ENCODE data around the gene ARHGAP8.
"Not testable (repeated sequence)": the region's sequence is repeated elsewhere in the genome, so short reads cannot be mapped to it uniquely, and the experiment has no call there.

ARHGAP8 gene

DNA sequence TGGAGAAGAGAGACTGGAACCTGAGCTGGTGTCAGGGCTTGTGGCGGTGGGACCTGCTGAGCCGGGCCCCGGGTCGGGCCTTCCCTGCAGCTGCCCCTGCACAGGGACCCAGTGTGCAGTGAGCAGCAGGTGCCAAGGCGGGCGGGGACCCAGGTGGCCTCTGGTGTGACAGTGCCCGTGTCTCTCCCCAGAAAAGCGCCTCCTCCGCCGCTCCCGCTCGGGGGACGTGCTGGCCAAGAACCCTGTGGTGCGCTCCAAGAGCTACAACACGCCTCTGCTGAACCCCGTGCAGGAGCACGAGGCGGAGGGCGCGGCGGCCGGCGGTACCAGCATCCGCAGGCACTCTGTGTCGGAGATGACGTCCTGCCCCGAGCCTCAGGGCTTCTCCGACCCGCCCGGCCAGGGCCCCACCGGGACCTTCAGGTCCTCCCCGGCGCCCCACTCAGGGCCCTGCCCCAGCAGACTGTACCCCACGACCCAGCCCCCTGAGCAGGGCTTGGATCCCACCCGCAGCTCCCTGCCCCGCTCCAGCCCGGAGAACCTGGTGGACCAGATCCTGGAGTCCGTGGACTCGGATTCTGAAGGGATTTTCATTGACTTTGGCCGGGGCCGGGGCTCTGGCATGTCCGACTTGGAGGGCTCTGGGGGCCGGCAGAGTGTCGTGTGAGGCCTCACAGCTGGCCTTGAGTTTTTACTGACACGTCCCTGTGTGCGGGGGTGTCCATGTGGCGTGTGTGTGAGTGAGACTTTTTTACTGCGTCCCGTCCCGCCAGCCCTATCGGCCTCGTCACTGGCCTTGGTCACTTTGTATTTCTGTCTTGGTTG, 15.6 kb upstream of the ARHGAP8 start:
- no peak overlapping the region for H3K4me3 ChIP-seq (ENCODE audit: low read length)
- no peak for DNase-seq (ENCODE audit: low read depth, low spot score)

DNA sequence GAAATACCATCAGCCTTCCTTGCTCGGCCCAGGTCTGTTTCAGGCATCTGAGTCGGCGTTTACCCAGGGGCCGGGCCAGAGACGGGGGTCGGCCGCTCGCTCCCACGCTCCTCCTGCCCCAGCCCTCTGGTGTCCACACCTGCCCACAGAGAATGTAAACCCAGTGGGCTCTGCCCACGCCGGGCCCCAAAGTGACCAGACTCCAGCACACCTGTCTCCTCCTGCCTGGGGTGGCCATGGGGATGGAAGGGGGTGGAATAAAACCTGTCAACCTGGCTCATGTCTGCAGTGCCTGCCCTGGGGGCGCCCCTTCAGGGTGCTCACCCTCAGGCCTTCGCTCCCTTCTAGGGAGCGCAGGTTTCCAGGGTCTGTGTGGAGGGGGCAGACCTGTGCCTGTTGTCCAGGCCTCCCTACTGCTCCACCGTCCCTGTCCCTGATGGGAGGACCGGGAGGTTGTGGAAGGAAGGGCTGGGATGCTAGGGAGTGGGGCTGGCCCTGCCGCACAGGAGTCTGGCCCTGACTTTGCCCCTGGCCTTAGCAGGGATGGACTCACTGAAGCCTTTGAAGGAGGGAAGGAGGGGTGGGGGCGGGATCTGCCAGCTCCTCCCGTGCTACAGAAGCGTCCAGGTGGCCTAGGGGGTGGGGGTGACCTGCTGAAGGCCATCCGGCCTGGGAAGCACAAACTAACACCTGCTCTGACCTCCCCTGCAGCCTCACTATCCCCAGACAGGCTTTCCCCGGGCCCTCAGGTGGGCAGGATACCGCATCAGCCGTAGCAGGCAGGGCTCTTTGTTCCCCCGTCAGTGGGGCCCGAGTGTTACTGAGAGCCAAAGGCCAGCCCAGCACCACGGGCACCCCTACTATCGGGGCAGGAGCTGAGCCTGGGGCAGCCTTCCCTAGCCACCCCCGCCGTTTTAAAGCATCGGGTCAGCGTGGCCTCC, 14.7 kb upstream of the ARHGAP8 start:
- no peak overlapping the region for H3K4me3 ChIP-seq (ENCODE audit: low read length)
- DNase-seq (ENCODE audit: low read depth, low spot score) = no peak

GRCh38 chr22:44738347-44738715, 14.0 kb upstream of the ARHGAP8 start:
- H3K4me3 ChIP-seq (ENCODE audit: low read length) = no peak overlapping the region
- no peak for DNase-seq (ENCODE audit: low read depth, low spot score)

- no peak for DNase-seq (ENCODE audit: low read depth, low spot score)
- no peak overlapping the region for H3K4me3 ChIP-seq (ENCODE audit: low read length)
These were observed 13.4 kb upstream of the ARHGAP8 start for GRCh38 chr22:44739024-44739423.

- not testable (repeated sequence) for DNase-seq (ENCODE audit: low read depth, low spot score); H3K4me3 ChIP-seq (ENCODE audit: low read length)
These were observed 12.7 kb upstream of the ARHGAP8 start for GRCh38 chr22:44739666-44740065.

- DNase-seq (ENCODE audit: low read depth, low spot score) = no peak
- no peak overlapping the region for H3K4me3 ChIP-seq (ENCODE audit: low read length)
These were observed 12.1 kb upstream of the ARHGAP8 start for GRCh38 chr22:44740307-44740706.

- no peak overlapping the region for H3K4me3 ChIP-seq (ENCODE audit: low read length)
- DNase-seq (ENCODE audit: low read depth, low spot score) = no peak
These were observed 10.4 kb upstream of the ARHGAP8 start for GRCh38 chr22:44741929-44742328.

DNA sequence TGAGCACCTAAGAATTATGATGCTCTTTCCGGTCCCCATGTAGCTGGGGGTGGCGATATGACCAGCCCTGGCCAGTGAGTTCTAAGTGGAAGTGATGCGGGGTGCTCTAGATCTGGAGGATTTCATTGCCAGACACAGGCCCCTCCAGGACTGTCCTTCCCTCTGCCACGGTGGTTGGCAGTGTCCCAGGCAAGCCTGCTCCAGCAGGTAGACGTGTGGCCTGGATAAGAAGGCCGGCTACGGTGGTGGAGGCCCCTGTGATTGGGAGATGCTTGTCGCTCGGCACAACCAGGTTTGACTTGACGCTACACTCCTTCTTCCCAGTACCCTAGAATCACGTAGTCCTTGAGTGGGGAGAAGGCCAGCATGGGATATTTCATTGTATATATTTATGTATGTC, 9.1 kb upstream of the ARHGAP8 start:
- H3K4me3 ChIP-seq (ENCODE audit: low read length) = no peak overlapping the region
- DNase-seq (ENCODE audit: low read depth, low spot score) = no peak

DNA sequence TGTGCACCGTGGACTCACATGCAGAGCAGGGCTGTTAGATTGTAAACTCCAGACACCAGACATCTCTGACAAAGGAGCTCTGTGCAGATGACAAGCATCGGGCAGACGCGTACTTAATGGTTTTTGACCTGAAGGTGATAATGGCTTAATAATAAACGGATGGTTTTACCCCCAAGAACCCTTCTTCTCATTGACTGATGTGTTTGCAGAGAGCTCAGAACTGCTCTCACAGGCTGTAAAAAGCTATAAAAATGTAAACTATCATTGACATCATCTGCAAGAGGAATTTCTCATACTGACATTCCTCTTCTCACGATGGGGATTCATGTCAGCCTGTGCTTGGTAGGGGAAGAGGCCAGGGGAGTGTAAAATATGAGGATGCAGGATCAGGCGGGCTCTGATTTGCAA, 8.6 kb upstream of the ARHGAP8 start:
- DNase-seq (ENCODE audit: low read depth, low spot score) = no peak
- H3K4me3 ChIP-seq (ENCODE audit: low read length) = no peak overlapping the region

- H3K4me3 ChIP-seq (ENCODE audit: low read length) = no peak overlapping the region
- DNase-seq (ENCODE audit: low read depth, low spot score) = no peak
These were observed 6.3 kb upstream of the ARHGAP8 start for GRCh38 chr22:44745853-44746789.

DNA sequence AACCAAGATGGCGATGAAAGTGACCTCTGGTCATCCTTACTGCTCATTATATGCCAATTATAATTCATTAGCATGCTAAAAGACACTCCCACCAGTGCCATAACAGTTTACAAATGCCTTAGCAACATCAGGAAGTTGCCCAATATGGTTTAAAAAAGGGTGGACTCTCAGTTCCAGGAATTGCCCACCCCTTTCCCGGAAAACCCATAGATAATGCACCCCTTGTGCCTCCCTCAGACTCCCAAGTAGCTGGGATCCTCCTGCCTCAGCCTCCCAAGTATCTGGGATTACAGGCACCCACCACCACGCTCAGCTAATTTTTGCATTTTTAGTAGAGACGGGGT, 4.6 kb upstream of the ARHGAP8 start:
- H3K4me3 ChIP-seq (ENCODE audit: low read length); DNase-seq (ENCODE audit: low read depth, low spot score): not testable (repeated sequence)

- no peak overlapping the region for H3K4me3 ChIP-seq (ENCODE audit: low read length)
- no peak for DNase-seq (ENCODE audit: low read depth, low spot score)
These were observed 3.9 kb upstream of the ARHGAP8 start for GRCh38 chr22:44748524-44748923.

GRCh38 chr22:44750481-44750880, 1.9 kb upstream of the ARHGAP8 start:
- H3K4me3 ChIP-seq (ENCODE audit: low read length) = no peak overlapping the region
- DNase-seq (ENCODE audit: low read depth, low spot score) = no peak

- DNase-seq (ENCODE audit: low read depth, low spot score) = no peak
- H3K4me3 ChIP-seq (ENCODE audit: low read length) = no peak overlapping the region
These were observed 1.0 kb downstream of the ARHGAP8 start for GRCh38 chr22:44753189-44754042.

DNA sequence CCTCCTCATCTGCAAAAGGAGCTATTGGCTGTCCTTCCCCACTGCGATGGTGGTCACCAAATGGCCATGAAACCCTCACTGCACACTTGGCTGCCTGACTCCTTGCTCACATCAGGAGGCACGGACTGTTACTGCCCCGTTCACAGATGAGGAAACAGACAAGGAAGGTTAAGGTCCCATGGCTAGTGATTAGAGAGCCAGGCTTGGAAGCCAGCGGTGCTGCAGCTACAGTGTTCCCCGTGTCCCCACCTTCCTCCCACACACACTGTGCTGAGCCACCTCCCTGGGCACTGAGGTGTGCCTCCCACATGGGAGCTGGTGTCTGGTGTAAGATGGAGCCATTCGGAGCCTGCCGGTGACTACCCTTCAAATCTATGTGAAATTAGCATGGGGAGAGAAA, 2.6 kb downstream of the ARHGAP8 start:
- no peak overlapping the region for H3K4me3 ChIP-seq (ENCODE audit: low read length)
- no peak for DNase-seq (ENCODE audit: low read depth, low spot score)

- no peak overlapping the region for H3K4me3 ChIP-seq (ENCODE audit: low read length)
- DNase-seq (ENCODE audit: low read depth, low spot score) = no peak
These were observed 3.0 kb downstream of the ARHGAP8 start for GRCh38 chr22:44755417-44755816.

GRCh38 chr22:44755956-44756361, 3.6 kb downstream of the ARHGAP8 start:
- DNase-seq (ENCODE audit: low read depth, low spot score) = no peak
- no peak overlapping the region for H3K4me3 ChIP-seq (ENCODE audit: low read length)

- no peak for DNase-seq (ENCODE audit: low read depth, low spot score)
- no peak overlapping the region for H3K4me3 ChIP-seq (ENCODE audit: low read length)
These were observed 6.1 kb downstream of the ARHGAP8 start for GRCh38 chr22:44758344-44758973.
